Occipital lobe (tissue), 2 donors: Measurements from ENCODE around the gene ELL. TPM values are rescaled to one million over a fixed set of nuclear protein-coding genes. Genes with fewer than 3 reads are reported as not detected.

Source experiments
- DNase-seq: peaks from one replicate; lab custom pipeline; 2025; lab: John Stamatoyannopoulos, UW
- total RNA-seq: library from RNA; depleted of rRNA; stranded (reverse); fragments of >200 nt; gene quantifications from one replicate; pipeline ENCODE4 v1.2.3, GENCODE V29; 2014

ELL gene
- total RNA-seq, 1 donor from 2014 or later, result 6.6 TPM

DNA sequence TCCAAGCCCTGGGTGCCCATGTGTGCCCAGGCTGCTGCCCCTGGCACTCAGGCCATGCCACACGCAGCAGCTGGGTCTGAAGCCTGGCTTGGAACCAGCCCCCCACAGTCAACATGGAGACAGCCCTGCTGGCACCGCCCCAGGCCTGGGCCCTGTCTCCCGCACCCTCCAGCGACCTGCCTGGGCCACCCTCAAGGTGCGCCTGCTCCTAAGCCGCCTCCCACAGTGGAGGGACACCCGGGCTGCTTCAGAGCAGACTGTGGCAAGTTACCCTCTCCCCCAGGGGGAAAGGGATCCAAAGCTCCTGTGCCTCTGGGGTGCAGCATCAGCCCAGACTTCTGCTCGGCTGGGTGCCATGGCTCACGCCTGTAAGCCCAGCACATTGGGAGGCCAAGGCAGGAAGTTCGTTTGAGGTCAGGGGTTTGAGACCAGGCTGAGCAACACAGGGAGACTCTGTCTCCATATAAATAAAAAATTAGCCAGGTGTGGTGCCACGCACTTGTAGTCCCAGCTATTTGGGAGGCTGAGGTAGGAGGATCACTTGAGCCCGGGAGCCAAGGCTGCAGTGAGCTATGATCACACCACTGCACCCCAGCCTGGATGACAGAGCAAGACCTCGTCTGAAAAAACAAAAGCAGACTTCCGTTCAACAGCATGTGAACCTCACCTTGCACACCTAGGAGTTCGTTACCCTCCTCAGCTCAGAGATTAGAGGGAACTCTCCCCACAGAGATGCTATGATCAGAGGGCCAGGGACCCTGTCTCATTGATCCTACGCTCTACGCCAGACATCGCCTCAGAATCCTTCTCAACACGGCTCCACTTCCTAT, 15.6 kb downstream of the ELL start:
- no peak for DNase-seq

DNA sequence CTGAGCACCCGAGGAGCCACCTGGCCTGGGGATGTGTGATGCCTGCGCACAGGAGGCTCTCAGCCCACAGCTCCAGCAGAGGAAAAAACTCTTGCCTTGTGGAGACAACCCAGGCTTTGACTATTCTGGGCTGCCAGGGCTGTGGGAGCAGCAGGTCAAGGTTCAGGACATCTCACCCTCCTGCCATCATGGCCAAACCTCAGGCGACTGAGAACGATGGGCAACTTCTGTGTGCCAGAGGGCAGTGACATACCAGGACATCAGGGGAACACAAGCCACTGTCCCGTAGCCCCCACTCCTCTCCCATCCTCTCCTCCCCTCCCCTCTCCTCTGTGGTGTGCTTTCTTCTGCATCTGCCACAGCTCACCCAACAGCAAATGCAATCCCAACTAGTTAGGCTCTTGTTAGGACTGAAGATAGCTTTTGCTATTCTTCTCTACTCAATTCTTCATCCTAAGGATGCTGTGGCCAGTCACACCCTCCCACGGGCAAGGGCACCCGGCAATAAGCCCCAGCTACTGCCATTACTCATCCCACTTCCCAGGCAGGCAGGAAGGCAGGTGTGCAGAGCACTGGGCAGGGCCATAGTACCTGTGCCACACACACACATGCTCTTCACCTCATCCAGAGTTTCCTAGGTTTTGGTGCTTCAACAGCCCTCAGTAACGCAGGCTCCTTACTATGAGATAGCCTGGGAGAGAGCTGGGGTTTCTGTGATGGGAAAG, 16.8 kb downstream of the ELL start:
- DNase-seq, result no peak

DNA sequence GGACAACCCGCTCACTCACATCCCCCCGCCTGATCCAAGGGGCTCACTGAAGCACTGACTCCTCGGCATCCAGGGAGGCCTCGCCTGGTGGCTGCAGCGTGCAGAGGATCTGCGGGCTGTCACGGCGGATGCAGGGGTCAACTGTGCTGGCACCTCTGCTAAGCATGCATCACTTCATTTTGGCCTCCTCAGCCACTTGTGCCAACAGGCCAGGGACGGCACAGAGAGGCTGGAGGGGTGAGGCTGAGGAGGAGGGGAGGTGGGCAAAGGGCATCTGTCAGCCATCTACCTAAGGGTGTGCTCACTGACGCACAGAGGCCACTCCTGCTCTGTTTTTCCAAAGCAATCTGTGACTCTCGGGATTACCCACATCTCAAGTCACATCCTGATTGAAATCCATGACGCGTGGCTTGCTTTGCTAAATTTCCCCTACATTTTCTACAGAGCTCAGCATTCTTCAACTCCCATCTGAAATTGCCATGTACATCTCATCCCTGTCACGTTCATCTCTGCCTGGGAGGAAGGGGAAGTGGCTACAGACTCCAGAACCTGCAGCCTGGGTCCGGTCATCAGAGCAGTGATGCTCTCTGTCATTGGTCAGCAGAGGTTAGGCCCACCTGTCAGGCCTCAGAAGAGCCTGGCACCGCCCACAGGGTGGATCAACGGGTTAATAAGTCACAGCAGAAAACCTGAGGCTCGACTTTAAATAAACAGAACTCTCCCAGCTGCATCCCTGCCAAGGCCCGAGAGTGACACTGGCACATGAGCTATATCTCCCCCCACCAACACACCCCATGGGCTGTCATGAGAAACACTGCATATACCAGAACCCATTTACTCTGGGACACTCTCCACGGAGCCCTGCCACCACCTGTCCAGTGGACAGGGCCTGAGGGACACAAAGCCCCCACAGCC, 17.6 kb downstream of the ELL start:
- DNase-seq, result no peak

DNA sequence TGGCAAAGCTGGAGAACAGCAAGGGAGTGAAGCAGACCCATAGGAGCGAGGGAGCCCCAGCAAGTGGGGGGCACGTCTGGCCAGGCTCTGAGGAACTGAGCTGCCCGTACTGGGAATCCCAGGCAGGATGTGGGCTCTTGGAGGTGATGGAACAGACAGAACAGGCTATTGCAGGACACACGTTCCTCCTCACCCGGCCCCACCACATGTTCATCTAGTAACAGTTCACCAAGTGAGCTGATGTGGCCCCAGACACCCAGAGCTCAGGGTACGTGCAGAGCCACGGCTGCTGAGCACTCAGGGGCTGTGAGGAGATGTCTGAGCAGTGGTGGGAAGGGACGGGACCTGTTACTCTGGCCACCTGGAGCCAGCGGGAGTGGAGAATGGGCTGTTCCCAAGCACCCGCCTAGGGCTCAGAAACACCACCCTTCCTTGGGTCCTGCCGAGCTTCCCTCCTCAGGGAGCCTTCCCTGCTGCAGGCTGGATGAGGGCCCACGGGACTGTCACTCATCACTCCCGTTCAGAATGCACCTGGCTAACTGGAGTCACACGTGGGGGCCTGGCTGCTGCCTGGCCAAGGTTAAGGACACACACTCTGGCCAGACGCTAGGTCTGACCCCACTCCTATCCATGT, 18.4 kb downstream of the ELL start:
- DNase-seq, result no peak

DNA sequence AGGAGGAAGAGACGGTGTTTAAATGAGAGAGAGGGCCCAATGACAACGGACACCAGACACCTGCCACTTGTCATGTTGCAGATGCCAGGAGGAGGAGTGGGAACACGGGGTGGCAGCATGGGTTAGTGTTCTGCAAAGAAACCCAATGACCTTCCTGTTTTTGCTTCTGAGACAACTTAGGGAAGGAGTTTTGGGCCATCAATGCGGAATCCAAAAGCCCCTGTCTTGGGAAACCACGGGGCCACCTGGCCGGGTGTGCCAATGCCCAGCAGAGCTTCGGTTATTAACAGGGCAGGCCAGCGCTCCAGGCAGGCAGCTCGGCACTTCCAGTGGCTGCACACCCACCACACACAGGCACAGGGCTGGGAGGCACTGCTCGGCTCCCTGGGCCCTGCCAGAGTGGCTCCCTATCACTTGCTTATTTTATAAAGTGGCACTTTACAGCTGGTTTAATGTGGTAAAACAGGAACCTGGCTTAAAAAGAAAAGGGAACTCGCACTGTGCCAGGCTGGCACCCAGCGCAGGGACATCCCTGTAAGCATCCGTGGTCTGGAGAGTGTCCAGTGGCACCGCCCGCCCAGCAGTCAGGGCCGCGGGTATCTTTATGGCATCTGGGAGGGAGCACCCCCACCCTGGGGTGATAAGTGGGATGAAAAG, 19.1 kb downstream of the ELL start:
- no peak for DNase-seq

DNA sequence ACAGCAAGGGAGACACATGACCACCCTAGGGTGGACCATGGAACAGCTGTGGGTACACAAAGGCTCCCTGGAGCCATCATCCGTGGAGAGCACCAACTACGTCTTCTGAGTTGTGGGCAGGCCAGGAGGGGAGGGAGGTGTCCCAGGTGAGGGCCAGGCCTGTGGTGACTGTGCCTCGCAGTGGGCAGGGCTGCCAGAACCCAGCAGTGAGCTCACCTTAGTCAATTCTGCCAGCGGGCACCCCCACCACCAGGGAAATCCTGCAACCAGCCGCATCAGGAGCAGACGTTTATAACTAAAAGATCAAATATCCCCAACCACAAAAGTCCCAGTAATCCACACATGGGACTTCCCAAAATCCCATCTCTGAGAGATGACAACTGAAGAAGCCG, 19.6 kb downstream of the ELL start:
- no peak for DNase-seq

DNA sequence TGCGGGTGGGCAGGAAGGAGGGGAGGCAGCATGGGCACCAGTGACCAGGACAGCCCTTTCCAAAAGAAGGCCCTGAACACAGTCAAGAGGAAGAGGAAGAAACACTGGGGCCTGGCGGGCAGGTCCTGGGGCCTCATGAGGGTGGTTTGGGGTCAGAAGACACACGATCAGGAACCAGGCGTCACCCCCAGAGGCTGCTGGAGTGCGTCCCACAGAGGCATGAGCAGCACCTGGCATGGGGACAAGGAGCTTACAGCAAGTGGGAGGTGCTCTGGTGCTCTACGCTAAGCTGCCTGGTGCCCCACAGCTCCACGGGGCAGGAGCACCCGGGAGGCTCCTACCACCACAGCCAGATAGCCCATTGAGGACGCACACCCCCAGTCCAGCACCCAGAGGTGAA, 20.0 kb downstream of the ELL start:
- DNase-seq, result no peak

DNA sequence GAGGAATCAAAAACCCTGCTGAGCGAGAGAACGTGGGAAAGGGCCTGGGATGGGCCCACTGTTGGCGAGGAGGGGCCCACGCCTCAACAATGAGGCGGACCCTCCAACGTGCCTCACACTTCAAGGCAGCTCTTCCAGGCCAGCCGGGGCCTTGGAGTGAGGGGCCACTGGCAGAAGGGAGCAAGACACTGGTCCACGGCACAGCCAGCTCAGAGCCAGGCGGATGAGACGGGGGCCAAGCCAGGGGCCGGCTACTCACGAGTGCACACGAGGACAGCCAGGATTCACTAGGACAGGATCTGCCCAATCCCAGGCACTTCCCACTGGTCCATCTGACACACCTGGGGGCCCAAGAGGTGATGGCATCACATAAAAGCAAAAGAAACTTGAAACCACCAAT, 20.5 kb downstream of the ELL start:
- no peak for DNase-seq

DNA sequence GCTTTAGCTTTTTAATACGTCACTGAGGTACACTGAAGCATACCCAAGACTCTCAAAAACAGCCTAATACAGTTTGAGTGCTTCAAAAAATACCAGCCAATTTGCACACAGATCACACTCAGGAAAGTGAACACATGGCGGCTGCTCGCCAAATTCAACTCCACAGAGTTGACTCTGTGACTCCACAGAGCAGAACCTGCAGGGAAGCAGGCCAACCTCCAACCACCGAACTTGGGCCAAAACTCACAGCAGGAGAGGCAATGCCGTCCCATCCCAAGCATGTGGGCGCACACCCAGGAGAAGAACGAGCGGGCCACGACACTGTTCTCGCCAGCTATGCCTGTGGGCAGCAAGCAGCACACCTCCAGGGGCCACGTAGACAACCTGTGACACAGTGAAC, 21.1 kb downstream of the ELL start:
- DNase-seq, result no peak

DNA sequence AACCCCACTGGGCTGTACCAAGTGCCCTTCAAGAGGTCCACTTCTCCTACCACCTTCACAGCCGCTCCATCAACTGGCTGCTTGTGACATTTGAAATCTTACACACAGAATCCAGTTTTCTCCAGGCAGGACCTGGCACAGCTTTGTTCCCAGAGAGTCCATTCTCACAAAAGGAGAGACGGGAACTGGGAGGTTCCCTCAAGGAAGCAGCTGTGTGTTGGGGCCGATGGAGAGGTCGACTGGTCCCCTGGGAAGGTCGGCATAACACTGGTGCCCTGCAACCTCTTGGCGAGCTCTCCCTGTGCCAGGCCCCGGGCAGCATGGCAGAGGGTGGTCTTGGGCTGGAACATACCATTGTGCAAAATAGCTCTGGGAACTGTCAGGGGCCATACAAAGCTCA, 21.5 kb downstream of the ELL start:
- no peak for DNase-seq

DNA sequence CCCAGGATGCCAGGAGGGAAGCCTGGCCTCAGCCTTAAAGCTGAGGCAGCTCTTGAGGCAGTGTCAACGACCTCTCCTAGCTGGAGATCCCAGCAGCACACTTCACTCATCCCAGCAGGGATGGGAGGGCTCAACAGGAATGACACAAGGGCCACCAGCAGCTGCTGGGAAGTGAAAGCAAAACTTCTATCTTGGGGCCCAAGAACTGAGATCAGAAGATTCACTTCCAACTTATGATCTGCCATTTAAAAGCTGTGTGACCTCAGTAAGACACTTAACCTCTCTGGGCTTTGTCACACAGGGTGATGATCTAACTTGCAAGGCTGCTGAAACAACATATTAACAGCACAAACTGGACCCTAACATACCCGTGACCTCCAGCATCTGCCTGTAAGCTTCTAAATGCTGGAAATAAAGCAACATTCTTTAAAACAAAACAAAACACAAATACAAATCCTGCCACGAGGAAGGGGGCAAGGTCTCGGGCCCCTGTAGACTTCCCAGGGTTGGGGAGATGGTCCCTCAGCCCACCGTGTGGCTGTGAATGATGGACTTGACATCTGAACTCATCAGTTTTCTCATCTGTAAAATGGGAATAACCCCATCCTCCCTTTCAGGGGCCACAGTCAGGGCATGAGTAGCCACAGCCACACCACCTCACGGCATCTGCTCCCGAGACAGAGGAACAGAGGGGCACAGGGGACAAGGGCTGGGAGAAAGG, 22.7 kb downstream of the ELL start:
- no peak for DNase-seq

DNA sequence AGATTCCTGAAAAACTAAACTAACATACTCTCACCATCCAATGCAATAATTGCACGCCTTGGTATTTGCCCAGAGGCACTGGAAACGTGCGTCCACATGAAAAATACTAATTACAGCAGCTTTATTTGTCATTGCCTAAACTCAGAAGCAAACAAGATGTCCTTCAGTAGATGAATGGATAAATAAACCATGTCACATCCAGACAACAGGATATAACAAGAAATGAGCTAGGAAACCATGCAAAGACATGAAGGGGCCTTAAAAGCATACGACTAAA, 25.0 kb downstream of the ELL start:
- DNase-seq, result no peak

DNA sequence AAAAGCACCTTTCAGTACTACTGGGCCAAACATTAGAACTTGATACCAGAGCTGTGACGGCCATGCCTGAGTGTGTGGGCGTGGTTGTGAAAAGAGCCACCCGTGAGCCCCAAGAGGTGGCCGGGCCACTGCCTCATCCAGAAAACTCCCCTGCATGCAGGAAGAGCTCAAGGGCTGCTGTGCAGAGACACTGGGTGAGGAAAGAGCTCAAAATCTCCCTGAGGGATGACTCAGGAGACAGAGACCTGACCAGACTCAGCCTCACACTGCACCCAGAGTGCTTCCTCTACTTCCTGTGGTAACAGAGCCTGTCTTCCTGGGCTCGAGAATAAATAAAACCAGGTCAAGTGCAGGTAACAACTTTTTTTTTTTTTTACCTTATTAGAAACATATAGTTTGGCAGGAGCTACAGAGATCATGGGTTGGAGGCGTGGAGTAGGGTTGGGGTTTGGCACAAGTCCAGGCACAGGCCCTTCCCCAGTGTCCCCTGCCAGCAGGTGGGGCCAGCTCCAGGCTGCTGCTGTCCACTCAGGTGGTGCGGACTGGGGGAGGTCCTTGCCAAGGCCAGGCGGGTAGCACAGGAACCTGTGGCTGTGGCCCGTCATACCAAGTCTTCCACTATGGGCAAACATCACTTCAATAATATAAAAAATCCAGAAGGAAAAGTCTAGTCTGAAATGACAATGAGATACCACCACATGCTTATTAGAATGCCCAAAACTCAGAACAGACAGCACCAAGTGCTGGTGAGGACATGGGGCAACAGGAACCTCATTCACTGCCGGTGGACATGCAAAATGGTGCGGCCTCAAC, 25.5 kb downstream of the ELL start:
- DNase-seq, result no peak

DNA sequence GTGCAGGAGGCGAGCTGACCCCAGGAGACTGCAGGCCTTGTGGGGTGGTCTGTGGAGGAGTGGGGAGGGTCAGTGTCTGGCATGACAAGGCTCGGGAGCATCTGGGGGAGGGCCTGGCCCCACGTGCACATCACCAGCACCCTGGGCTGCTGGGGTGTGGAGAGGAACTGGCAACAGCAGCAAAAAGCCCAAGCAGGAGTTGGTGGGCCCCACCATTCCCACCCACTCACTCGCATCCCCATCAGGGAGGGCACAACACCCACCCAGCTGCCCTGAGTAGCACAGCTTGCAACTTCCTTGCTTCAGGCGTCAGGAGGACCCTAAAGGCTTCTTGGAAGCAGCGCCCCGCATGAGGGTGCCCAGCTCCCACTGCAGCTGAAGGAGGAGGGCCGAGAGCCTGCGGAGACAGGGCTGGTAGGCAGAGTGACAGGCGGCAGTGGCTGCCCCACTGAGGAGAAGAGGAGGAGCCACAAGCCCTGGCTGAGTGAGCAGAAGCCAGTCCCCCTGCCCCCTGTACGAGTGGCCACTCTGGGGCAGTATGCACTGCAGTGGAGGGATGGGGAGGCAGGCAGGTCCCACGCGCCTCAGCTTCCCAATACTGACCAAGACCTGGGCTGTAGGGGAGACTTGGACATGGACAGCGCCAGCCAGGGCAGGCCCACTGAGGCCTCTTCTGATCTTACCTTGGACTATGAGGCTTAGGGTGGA, 26.5 kb downstream of the ELL start:
- no peak for DNase-seq

DNA sequence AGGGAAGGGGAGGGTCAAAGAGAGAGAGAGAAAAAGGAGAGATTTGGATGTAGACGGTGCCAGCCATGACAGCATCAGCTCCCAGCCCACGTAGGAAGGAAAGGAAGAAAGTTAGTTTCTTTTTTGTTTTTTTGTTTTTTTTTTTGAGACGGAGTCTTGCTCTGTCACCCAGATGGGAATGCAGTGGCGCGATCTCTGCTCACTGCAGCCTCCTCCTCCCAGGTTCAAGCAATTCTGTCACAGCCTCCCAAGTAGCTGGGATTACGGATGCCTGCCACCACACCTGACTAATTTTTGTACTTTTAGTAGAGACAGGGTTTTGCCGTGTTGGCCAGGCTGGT, 27.6 kb downstream of the ELL start:
- no peak for DNase-seq

DNA sequence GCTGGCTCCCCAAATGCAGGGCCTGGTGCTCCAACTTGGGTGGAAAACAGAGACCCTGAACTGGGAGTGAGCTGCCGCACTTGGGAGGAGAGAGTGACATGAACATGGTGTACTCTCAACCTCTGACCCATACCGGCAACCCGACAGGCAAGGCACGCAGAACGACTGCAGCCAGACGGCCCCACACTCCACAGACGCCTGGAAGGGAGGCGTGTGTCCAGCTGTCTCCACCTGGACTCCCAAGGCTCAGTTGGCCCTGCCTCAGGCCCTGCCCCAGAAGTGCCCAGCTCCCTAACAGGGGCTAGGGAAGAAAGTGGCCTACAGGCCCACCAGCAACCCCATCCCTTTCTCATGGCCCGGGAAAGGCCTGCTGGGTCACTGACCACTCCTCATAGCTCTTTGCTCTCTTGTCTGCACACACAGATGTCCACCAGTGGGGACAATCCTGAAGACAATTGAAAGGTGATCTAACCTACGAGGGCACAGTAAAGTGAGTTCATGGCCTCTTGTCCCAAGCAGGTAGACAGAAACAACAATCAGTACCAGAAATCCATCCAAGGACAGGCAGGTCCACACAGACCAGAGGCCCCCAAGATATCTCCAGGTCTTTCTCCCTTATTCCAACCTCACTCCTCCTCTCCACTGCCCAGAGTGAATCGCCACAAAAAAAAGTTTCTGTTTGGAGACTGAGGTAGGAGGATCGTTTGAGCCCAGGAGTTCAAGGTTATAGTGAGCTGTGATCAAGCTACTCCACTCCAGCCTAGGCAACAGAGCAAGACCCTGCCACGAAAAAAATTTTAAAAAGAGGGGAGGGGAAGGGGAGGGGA, 28.2 kb downstream of the ELL start:
- no peak for DNase-seq

DNA sequence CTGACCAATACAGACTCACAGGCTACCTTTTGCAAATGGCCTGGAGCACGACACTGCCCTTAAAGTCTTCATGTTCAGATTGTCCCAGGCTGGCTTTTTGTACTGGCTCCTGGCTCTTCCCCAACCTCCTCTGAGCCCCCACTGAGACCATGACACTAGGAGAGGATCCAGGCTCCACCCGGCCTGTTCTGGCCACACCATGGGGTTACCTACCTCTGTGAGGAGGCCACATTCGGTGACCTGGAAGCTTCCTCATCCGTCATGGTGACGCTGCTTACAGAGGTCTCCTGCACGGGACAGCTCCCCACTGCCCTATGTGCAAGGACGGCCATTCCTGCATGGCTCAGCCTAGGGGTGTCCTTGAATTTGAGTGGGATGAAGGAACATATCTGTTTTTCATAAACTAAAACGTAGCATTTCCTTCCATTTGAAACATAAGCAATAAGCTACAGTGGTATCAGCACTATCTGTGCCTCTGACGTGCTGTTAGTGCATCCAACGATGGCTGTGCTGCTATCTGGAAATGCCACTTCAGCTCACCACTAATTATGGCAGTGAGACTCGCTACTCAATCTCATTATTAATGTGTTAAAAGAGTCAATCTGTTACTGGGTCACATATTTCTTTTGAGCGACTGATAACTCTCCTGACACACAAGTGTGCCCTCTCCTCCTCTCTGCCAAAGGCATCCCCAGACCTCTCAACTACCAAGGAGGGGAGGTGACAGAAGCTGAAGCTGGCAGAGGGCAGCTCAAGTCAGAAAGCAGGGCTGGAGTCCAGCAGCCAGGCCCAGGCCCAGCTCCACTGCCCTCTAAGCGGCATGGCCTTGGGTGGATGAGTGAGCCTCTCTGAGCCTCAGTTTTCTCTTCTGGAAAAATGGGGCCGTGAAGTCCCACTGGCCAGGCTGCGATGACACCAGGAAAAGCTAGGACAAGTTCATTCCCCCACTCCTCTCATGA, 29.6 kb downstream of the ELL start:
- no peak for DNase-seq
